IMR-90 (cell line): ENCODE results near the gene DSC2. TPM values are rescaled to one million over a fixed set of nuclear protein-coding genes. Genes with fewer than 3 reads are reported as not detected.

ENCODE experiments used
- ATAC-seq: fragments of 200-7000 bp; cut with Tn5 transposase; 2 replicates; pipeline ENCODE4 v1.9.1; 2020; ENCODE audit warnings: low read depth, mild to moderate bottlenecking, moderate library complexity
- Bru-seq: library from RNA; stranded (reverse); fragments of 400-500 nt; gene quantifications from one replicate; lab custom pipeline; 2021; lab: Mats Ljungman, UMichigan
- BruChase-seq, 2 experiments: library from RNA; stranded (reverse); fragments of 400-500 nt; gene quantifications; one replicate each; lab custom pipeline; 2021; lab: Mats Ljungman, UMichigan
- BruUV-seq: library from RNA; stranded (reverse); fragments of 400-500 nt; replicated peaks from 2 replicates; lab custom pipeline; 2021; lab: Mats Ljungman, UMichigan
- CTCF ChIA-PET: fragments of 300-600 bp; formaldehyde crosslinking; extraction: SDS; loops from one replicate; lab custom pipeline; 2021; ENCODE audit warnings: antibody characterized with exemption; lab: Yijun Ruan, JAX
- POLR2A ChIA-PET: fragments of 300-600 bp; sonication (Branson Sonifier 250); formaldehyde crosslinking; loops from one replicate; lab custom pipeline; 2022; ENCODE audit warnings: antibody characterized with exemption; ENCODE audit not compliant: unreplicated experiment; lab: Charles Lee
- DNase-seq: peaks from one replicate; pipeline ENCODE4 v3.0.0; 2013
- H2AFZ ChIP-seq: replicated peaks from 2 replicates; pipeline ENCODE3; 2013; ENCODE audit warnings: low read length, mild to moderate bottlenecking; ENCODE audit not compliant: poor library complexity
- H2AK5ac ChIP-seq: 2 replicates; pipeline ENCODE4 v1.6.1; 2013; ENCODE audit warnings: low read depth, low read length, inconsistent platforms
- H2AK9ac ChIP-seq: replicated peaks from 2 replicates; pipeline ENCODE3; 2013; ENCODE audit warnings: mild to moderate bottlenecking, low read depth, low read length, moderate library complexity; ENCODE audit not compliant: poor library complexity
- H2BK120ac ChIP-seq: 2 replicates; pipeline ENCODE4 v1.6.1; 2013; ENCODE audit warnings: low read depth, low read length, inconsistent platforms
- H2BK15ac ChIP-seq: 3 replicates; pipeline ENCODE4 v1.6.1; 2013; ENCODE audit warnings: low read depth, low read length, inconsistent platforms
- H2BK20ac ChIP-seq: 2 replicates; pipeline ENCODE4 v1.6.1; 2013; ENCODE audit warnings: low read depth, mild to moderate bottlenecking, inconsistent platforms, low read length, moderate library complexity
- H2BK5ac ChIP-seq: 2 replicates; pipeline ENCODE4 v1.6.1; 2013; ENCODE audit warnings: mild to moderate bottlenecking, low read depth, low read length, inconsistent platforms; ENCODE audit not compliant: poor library complexity, severe bottlenecking
- H3K14ac ChIP-seq: replicated peaks from 2 replicates; pipeline ENCODE4 v1.6.1; 2013; ENCODE audit warnings: low read depth, low read length, inconsistent platforms
- H3K18ac ChIP-seq: 2 replicates; pipeline ENCODE4 v1.6.1; 2013; ENCODE audit warnings: low read depth, low read length, control low read depth
- H3K23ac ChIP-seq: 2 replicates; pipeline ENCODE4 v1.6.1; 2013; ENCODE audit warnings: low read depth, low read length, inconsistent platforms
- H3K27ac ChIP-seq: 2 replicates; pipeline ENCODE4 v1.5.1; 2013; ENCODE audit warnings: mild to moderate bottlenecking, control low read depth, low read length; ENCODE audit not compliant: insufficient read depth
- H3K27me3 ChIP-seq: 2 replicates; pipeline ENCODE4 v1.6.1; 2013; ENCODE audit warnings: low read length; ENCODE audit not compliant: control insufficient read depth, insufficient read depth
- H3K36me3 ChIP-seq: 2 replicates; pipeline ENCODE4 v1.6.1; 2013; ENCODE audit warnings: low read length, mixed read lengths; ENCODE audit not compliant: control insufficient read depth, insufficient read depth
- H3K4ac ChIP-seq: 2 replicates; pipeline ENCODE4 v1.6.1; 2013; ENCODE audit warnings: low read depth, low read length, inconsistent platforms
- H3K4me1 ChIP-seq: 2 replicates; pipeline ENCODE4 v1.6.1; 2013; ENCODE audit warnings: low read length, mixed read lengths; ENCODE audit not compliant: control insufficient read depth, insufficient read depth
- H3K4me2 ChIP-seq: 2 replicates; pipeline ENCODE4 v1.6.1; 2013; ENCODE audit warnings: low read depth, mild to moderate bottlenecking, control low read depth, low read length, moderate library complexity
- H3K4me3 ChIP-seq: 2 replicates; pipeline ENCODE4 v1.5.1; 2013; ENCODE audit warnings: low read depth, mild to moderate bottlenecking, control low read depth, low read length, moderate library complexity; ENCODE audit not compliant: insufficient read depth
- H3K56ac ChIP-seq: 2 replicates; pipeline ENCODE4 v1.6.1; 2013; ENCODE audit warnings: low read length, inconsistent platforms; ENCODE audit not compliant: insufficient read depth; ENCODE audit errors: extremely low read depth
- H3K79me1 ChIP-seq, 2 experiments: 2 replicates each; pipeline ENCODE4 v1.6.1; 2013; ENCODE audit warnings: low read length in 2 of 2, inconsistent platforms in 1 of 2, low read depth in 1 of 2
- H3K9ac ChIP-seq: 2 replicates; pipeline ENCODE4 v1.6.1; 2013; ENCODE audit warnings: low read depth, low read length, control low read depth
- H3K9me1 ChIP-seq: 2 replicates; pipeline ENCODE4 v1.6.1; 2013; ENCODE audit warnings: low read length, inconsistent platforms; ENCODE audit not compliant: insufficient read depth
- H3K9me3 ChIP-seq: 2 replicates; pipeline ENCODE4 v1.6.1; 2013; ENCODE audit warnings: low read length; ENCODE audit not compliant: control insufficient read depth, insufficient read depth
- H4K20me1 ChIP-seq: 2 replicates; pipeline ENCODE4 v1.6.1; 2013; ENCODE audit warnings: low read length, inconsistent platforms; ENCODE audit not compliant: insufficient read depth
- H4K5ac ChIP-seq: 2 replicates; pipeline ENCODE4 v1.6.1; 2013; ENCODE audit warnings: mild to moderate bottlenecking, low read depth, low read length, control low read depth
- H4K8ac ChIP-seq, 2 experiments: 2 replicates each; pipeline ENCODE4 v1.6.1; 2013; ENCODE audit warnings: low read depth in 2 of 2, low read length in 2 of 2, control low read depth in 1 of 2, inconsistent platforms in 1 of 2
- H4K91ac ChIP-seq: 2 replicates; pipeline ENCODE4 v1.6.1; 2013; ENCODE audit warnings: low read depth, low read length, inconsistent platforms; ENCODE audit not compliant: insufficient read depth
- CTCF ChIP-seq: conservative IDR thresholded peaks from 2 replicates; pipeline ENCODE4 v1.5.1; 2012; ENCODE audit warnings: mild to moderate bottlenecking, low read depth, low read length, improper control_type of control experiment
- ELK1 ChIP-seq: fragments of 150-350 bp; IDR thresholded peaks from 2 replicates; pipeline ENCODE4 v1.6.1; 2016; ENCODE audit warnings: low read depth, mild to moderate bottlenecking, low read length, moderate library complexity, borderline replicate concordance
- MAFK ChIP-seq: IDR thresholded peaks from 2 replicates; pipeline ENCODE4 v1.6.1; 2012; ENCODE audit warnings: low read depth, low read length, improper control_type of control experiment
- MAZ ChIP-seq: IDR thresholded peaks from 2 replicates; pipeline ENCODE4 v1.6.1; 2012; ENCODE audit warnings: low read depth, mild to moderate bottlenecking, low read length, improper control_type of control experiment, moderate library complexity, borderline replicate concordance
- RCOR1 ChIP-seq: IDR thresholded peaks from 2 replicates; pipeline ENCODE4 v1.6.1; 2012; ENCODE audit warnings: mild to moderate bottlenecking, low read length, improper control_type of control experiment; ENCODE audit not compliant: insufficient replicate concordance
- WGBS, 2 experiments: methylation state at CpG; one replicate each; pipeline versions ENCODE4 v1.1.5 to v1.1.7; 2013; ENCODE audit warnings: missing lambda C conversion rate in 2 of 2; ENCODE audit not compliant: insufficient read length in 1 of 2; ENCODE audit errors: extremely low coverage in 2 of 2; 5-methylcytosine and 5-hydroxymethylcytosine counted together
- dilution Hi-C: fragments of 300-500 bp; cut with HindIII; formaldehyde crosslinking; loops from one replicate; pipeline ENCODE4 v1.14.3; 2018; ENCODE audit warnings: low sequenced_read_pairs; ENCODE audit not compliant: unreplicated experiment
- in situ Hi-C: fragments of 300-500 bp; cut with MboI; formaldehyde crosslinking; loops from 3 replicates; pipeline ENCODE4 v1.14.3; 2019; ENCODE audit warnings: low sequenced_read_pairs, inconsistent platforms, mixed read lengths
- intact Hi-C: fragments of 100-400 bp; cut with micrococcal nuclease; formaldehyde crosslinking; loops from 2 replicates; pipeline ENCODE4 v1.10.0; 2022
- long read RNA-seq: library from polyadenylated mRNA; unstranded; transcript quantifications from one replicate; pipeline ENCODE4 v2.0.0, GENCODE V29; 2021; ENCODE audit not compliant: unreplicated experiment
- polyA plus RNA-seq, 3 experiments: library from polyadenylated mRNA; depleted of rRNA; stranded (reverse); fragments of >200 nt; gene quantifications; 2 replicates each; pipeline ENCODE4 v1.2.3, GENCODE V29; 2012; ENCODE audit warnings: low replicate concordance in 1 of 3
- total RNA-seq: library from RNA; depleted of rRNA; stranded (reverse); fragments of >200 nt; gene quantifications from 2 replicates; pipeline ENCODE4 v1.2.3, GENCODE V29; 2012; rRNA removed

Gene DSC2
- total RNA-seq = not detected in 2 replicates
- polyA plus RNA-seq (2012; rRNA removed) = not detected in 2 replicates
- polyA plus RNA-seq (2012; cell fraction: cytosol; rRNA removed) = not detected in 2 replicates
- polyA plus RNA-seq (2012; cell fraction: nucleus; rRNA removed; ENCODE audit: low replicate concordance) = not detected in 2 replicates
- percentile 6 among the genes with signal in this experiment for Bru-seq, nascent RNA
- percentile 13 among the genes with signal in this experiment for BruChase-seq, experiment 1, labeled RNA remaining after a 6-hour chase
- percentile 2 among the genes with signal in this experiment for BruChase-seq, experiment 2, labeled RNA remaining after a 2-hour chase
- long read RNA-seq = 0 reads

- H4K5ac ChIP-seq = no peak within 1 kb of the TSS
- dilution Hi-C loops = no loop called here
- CTCF ChIA-PET = no interaction called here
- no peaks in the 10 kb centered on the region for H3K4me1 ChIP-seq
- 6% methylated on average over 12 of the region's 44 CpGs; no CpG with 5 or more reads in 1 of the 2 experiments for WGBS, 2 experiments
- no peak within 1 kb of the TSS for H2BK15ac ChIP-seq
- no peak for TF ChIP-seq MAFK
- TF ChIP-seq ELK1 = no peak
- no peak for TF ChIP-seq MAZ
- no peak for TF ChIP-seq CTCF
- TF ChIP-seq RCOR1 = no peak
- no peak within 1 kb of the TSS for H3K23ac ChIP-seq
- no peak within 1 kb of the TSS for H4K8ac ChIP-seq
- no peak within 1 kb of the TSS for H3K56ac ChIP-seq
- H2AK5ac ChIP-seq = no peak within 1 kb of the TSS
- no peak within 1 kb of the TSS for H2BK20ac ChIP-seq
- H3K9ac ChIP-seq = no peak within 1 kb of the TSS
- H2AFZ ChIP-seq = no peak within 1 kb of the TSS
- peaks cover 13% of the 10 kb centered on the region for H3K27me3 ChIP-seq
- H4K20me1 ChIP-seq = no peaks in the 10 kb centered on the region
- no peak within 1 kb of the TSS for H3K4ac ChIP-seq
- intact Hi-C loops = no loop called here
- POLR2A ChIA-PET = no interaction called here
- H4K91ac ChIP-seq = no peak within 1 kb of the TSS
- H2AK9ac ChIP-seq = no peak within 1 kb of the TSS
- H3K4me2 ChIP-seq = no peak within 1 kb of the TSS; the same call in 1 of the 2 replicates
- no peak within 1 kb of the TSS for H3K27ac ChIP-seq
- H3K79me1 ChIP-seq = no peaks in the 10 kb centered on the region
- no peak within 1 kb of the TSS for H3K14ac ChIP-seq
- H3K36me3 ChIP-seq = no peaks in the 10 kb centered on the region
- no peaks in the 10 kb centered on the region for H3K9me1 ChIP-seq
- no TSS peak for BruUV-seq
- H3K4me3 ChIP-seq = no peak within 1 kb of the TSS
- ATAC-seq = no peak
- no peak within 1 kb of the TSS for H2BK5ac ChIP-seq
- H2BK120ac ChIP-seq = no peak within 1 kb of the TSS
- in situ Hi-C loops = no loop called here
- no peak within 1 kb of the TSS for H3K18ac ChIP-seq
- H3K9me3 ChIP-seq = 0 out of 2 replicates have a peak, but pooled peaks cover 1% of the 10 kb centered on the region
- no peak for DNase-seq
These were observed at the start of gene DSC2 for GRCh38 chr18:31102025-31102684. Gene DSC2 (minus strand): TSS chr18:31102421. CDS start chr18:31101971, 450 bp downstream.
